Measurements from ENCODE around the gene GRAMD1B. TPM values are rescaled to one million over a fixed set of nuclear protein-coding genes. Genes with fewer than 3 reads are reported as not detected.

GRAMD1B gene
- total RNA-seq, 1 donor from 2014 or later = 155 TPM

GRCh38 chr11:123590296-123590912 lies 160.3 kb downstream of the GRAMD1B start:
- Mint-ChIP-seq H3K9me3 (no peaks in the 10 kb centered on the region), H3K27ac (no peak overlapping the region), H3K27me3 (ENCODE audit: insufficient read depth) (no peaks in the 10 kb centered on the region), H3K36me3 (ENCODE audit: low read depth) (peaks cover 25% of the 10 kb centered on the region), H3K4me3 (no peak overlapping the region), H3K4me1 (ENCODE audit: low read depth) (peaks cover 9% of the 10 kb centered on the region)
- no peak for DNase-seq (ENCODE audit: low spot score)
- intact Hi-C loops (cut with micrococcal nuclease) = no loop called here

DNA sequence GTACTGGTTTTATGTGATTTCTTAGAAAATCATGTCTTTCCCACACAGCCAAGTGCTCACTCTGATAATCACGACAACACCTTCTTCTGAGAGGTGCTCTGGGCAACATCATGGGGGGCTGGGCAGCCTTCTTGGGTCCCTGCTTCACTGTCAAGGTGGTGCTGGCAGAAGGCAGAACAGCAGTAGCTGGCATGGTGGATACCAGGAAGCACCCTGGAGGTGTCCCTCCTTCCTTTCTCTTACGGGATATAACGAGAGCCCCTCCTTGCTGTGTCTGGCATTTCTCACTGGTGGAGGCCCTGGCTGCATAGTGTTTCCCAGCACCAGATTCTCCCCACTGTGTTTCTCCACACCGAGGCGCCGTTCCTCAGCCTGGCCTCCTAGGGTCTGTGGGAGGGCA lies 163.5 kb downstream of the GRAMD1B start:
- H3K36me3 Mint-ChIP-seq (ENCODE audit: low read depth) = peaks cover 25% of the 10 kb centered on the region
- DNase-seq (ENCODE audit: low spot score) = no peak
- intact Hi-C loops (cut with micrococcal nuclease) = no loop called here

GRCh38 chr11:123594188-123594901 lies 164.3 kb downstream of the GRAMD1B start:
- Mint-ChIP-seq H3K27ac (peak overlapping the region; percentile 26), H3K4me1 (ENCODE audit: low read depth) (no peaks in the 10 kb centered on the region), H3K9me3 (no peaks in the 10 kb centered on the region), H3K36me3 (ENCODE audit: low read depth) (peaks cover 30% of the 10 kb centered on the region), H3K4me3 (no peak overlapping the region), H3K27me3 (ENCODE audit: insufficient read depth) (no peaks in the 10 kb centered on the region)
- intact Hi-C loops (cut with micrococcal nuclease) = no loop called here
- DNase-seq (ENCODE audit: low spot score) = no peak

More for the DNA sequence above, 163.5 kb downstream of the GRAMD1B start:
- Mint-ChIP-seq H3K4me3 (no peak overlapping the region), H3K9me3 (no peaks in the 10 kb centered on the region), H3K4me1 (ENCODE audit: low read depth) (no peaks in the 10 kb centered on the region), H3K27ac (no peak overlapping the region), H3K27me3 (ENCODE audit: insufficient read depth) (no peaks in the 10 kb centered on the region)

DNA sequence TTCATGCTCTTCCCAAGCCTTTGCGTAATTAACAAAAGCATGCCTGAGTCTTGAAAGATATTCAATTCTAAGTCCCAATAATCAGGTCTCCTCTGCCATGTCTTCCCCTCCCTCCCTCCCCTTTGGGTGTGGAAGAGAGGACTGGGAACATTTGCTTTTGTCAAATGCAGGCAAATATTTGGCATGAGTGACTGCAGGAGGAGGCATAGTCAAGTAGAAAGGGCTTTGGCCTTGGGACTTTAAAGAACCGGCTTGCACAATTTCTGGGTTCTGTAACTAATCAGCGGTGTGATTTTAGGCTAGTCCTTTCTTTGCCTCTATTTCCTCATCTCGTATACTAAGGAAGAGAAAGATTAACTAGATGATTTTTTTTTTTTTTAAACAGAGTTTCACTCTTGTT lies 164.9 kb downstream of the GRAMD1B start:
- Mint-ChIP-seq H3K27ac (peak overlapping the region; percentile 26), H3K4me3 (no peak overlapping the region), H3K36me3 (ENCODE audit: low read depth) (peaks cover 32% of the 10 kb centered on the region), H3K4me1 (ENCODE audit: low read depth) (no peaks in the 10 kb centered on the region), H3K27me3 (ENCODE audit: insufficient read depth) (no peaks in the 10 kb centered on the region), H3K9me3 (no peaks in the 10 kb centered on the region)
- intact Hi-C loops (cut with micrococcal nuclease) = no loop called here
- no peak for DNase-seq (ENCODE audit: low spot score)

DNA sequence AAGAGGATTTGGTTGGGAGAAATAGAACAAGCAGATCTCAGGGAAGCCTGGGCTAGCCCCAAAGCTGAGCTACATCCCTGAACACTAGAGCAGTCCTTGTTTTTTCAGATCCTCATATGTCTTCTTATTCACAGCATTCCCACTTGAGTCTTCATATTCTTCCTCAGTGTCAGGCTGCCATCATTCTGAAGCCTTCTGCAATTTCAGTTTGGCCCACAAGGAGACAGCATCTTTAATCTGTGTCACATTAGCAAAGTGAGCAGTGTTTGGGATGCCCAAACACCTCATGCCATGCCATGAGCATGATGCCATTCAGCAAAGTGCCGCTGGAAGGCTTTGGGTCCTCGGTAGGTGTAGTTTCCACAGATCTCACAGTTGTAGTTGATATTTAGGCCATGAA lies 167.8 kb downstream of the GRAMD1B start:
- H3K4me1 Mint-ChIP-seq (ENCODE audit: low read depth) = no peaks in the 10 kb centered on the region
- intact Hi-C loops (cut with micrococcal nuclease) = no loop called here
- peaks cover 46% of the 10 kb centered on the region for H3K36me3 Mint-ChIP-seq (ENCODE audit: low read depth)
- no peaks in the 10 kb centered on the region for H3K27me3 Mint-ChIP-seq (ENCODE audit: insufficient read depth)
- no peaks in the 10 kb centered on the region for H3K9me3 Mint-ChIP-seq
- H3K4me3 Mint-ChIP-seq = no peak overlapping the region
- H3K27ac Mint-ChIP-seq = no peak overlapping the region
- no peak for DNase-seq (ENCODE audit: low spot score)

DNA sequence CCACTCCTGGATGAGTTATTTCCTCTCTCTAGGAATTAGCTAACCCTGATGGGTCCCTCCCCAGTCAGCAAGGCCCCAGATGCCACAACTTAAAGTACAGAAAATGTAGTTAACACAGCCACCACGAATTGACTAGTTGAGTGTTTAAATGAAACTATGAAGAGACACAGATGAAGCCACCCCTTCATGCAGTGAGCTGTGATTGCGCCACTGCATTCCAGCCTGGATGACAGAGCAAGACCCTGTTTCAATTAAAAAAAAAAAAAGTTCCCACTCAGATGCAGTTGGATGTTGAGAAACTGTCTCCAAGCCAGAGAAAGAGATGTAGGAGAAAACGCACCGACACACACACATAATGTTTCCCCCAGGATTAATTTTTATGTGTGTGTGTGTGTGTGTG lies 171.1 kb downstream of the GRAMD1B start:
- peaks cover 66% of the 10 kb centered on the region for H3K36me3 Mint-ChIP-seq (ENCODE audit: low read depth)
- H3K27ac Mint-ChIP-seq = peak overlapping the region; percentile 8
- peaks cover 9% of the 10 kb centered on the region for H3K4me1 Mint-ChIP-seq (ENCODE audit: low read depth)
- no peaks in the 10 kb centered on the region for H3K9me3 Mint-ChIP-seq
- H3K27me3 Mint-ChIP-seq (ENCODE audit: insufficient read depth) = no peaks in the 10 kb centered on the region
- no peak overlapping the region for H3K4me3 Mint-ChIP-seq
- DNase-seq (ENCODE audit: low spot score) = no peak
- intact Hi-C loops (cut with micrococcal nuclease) = no loop called here

DNA sequence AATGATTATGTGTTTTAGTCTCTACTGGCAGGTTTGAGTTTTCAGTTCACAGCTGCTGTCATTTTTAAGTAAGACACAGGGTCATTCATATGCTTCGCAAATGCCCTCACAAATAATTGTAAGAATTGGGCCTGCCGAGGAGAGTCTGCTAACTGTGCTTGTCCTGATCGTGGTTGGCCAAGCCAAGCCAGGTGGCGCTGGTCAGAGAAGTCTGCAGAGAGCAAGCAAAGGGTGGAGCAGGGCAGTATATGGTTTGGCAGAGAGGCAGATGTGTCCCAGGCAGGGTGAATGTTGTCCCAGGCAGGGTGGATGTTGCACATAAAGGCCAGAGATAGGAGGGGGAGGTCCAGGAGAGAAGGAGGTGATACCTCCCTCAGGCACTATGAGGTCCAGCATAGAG lies 171.7 kb downstream of the GRAMD1B start:
- intact Hi-C loops (cut with micrococcal nuclease) = no loop called here
- H3K27ac Mint-ChIP-seq = no peak overlapping the region
- peaks cover 9% of the 10 kb centered on the region for H3K4me1 Mint-ChIP-seq (ENCODE audit: low read depth)
- H3K9me3 Mint-ChIP-seq = no peaks in the 10 kb centered on the region
- no peak for DNase-seq (ENCODE audit: low spot score)
- peaks cover 67% of the 10 kb centered on the region for H3K36me3 Mint-ChIP-seq (ENCODE audit: low read depth)
- H3K4me3 Mint-ChIP-seq = no peak overlapping the region
- H3K27me3 Mint-ChIP-seq (ENCODE audit: insufficient read depth) = no peaks in the 10 kb centered on the region

DNA sequence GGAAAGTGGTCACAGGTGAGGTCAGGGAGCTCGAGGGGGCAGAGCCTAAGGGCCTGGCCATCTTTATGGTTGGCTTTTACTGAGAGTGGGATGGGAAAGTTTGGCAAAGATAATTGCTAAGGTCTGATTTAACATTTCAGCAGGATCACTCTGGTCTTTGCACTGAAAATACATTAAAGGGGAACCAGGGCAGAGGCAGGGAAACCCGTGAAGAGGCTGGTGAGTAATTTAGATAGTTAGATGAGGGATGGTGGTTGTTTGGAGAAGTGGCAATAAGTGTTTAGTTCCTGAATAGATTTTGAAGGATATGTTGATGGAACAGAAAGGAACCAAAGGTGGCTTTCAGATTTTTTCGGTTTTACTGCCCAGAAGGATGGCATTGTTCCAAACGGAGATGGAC lies 173.6 kb downstream of the GRAMD1B start:
- Mint-ChIP-seq H3K27ac (peak overlapping the region; percentile 59), H3K4me1 (ENCODE audit: low read depth) (peaks cover 9% of the 10 kb centered on the region), H3K9me3 (no peaks in the 10 kb centered on the region)

GRCh38 chr11:123607781-123608180 lies 177.7 kb downstream of the GRAMD1B start:
- no peak overlapping the region for H3K27ac Mint-ChIP-seq
- no peaks in the 10 kb centered on the region for H3K27me3 Mint-ChIP-seq (ENCODE audit: insufficient read depth)
- H3K4me1 Mint-ChIP-seq (ENCODE audit: low read depth) = peaks cover 9% of the 10 kb centered on the region
- intact Hi-C loops (cut with micrococcal nuclease) = no loop called here
- peaks cover 62% of the 10 kb centered on the region for H3K36me3 Mint-ChIP-seq (ENCODE audit: low read depth)
- DNase-seq (ENCODE audit: low spot score) = no peak
- no peak overlapping the region for H3K4me3 Mint-ChIP-seq
- no peaks in the 10 kb centered on the region for H3K9me3 Mint-ChIP-seq

More for the DNA sequence above, 173.6 kb downstream of the GRAMD1B start:
- Mint-ChIP-seq H3K36me3 (ENCODE audit: low read depth) (peaks cover 70% of the 10 kb centered on the region), H3K4me3 (no peak overlapping the region), H3K27me3 (ENCODE audit: insufficient read depth) (no peaks in the 10 kb centered on the region)
- DNase-seq (ENCODE audit: low spot score) = no peak
- intact Hi-C loops (cut with micrococcal nuclease) = no loop called here

GRCh38 chr11:123608371-123608770 lies 178.3 kb downstream of the GRAMD1B start:
- intact Hi-C loops (cut with micrococcal nuclease) = no loop called here
- Mint-ChIP-seq H3K27me3 (ENCODE audit: insufficient read depth) (no peaks in the 10 kb centered on the region), H3K4me1 (ENCODE audit: low read depth) (peaks cover 7% of the 10 kb centered on the region), H3K27ac (peak overlapping the region; percentile 47), H3K36me3 (ENCODE audit: low read depth) (peaks cover 64% of the 10 kb centered on the region), H3K4me3 (no peak overlapping the region), H3K9me3 (no peaks in the 10 kb centered on the region)
- no peak for DNase-seq (ENCODE audit: low spot score)

- intact Hi-C loops (cut with micrococcal nuclease) = no loop called here
- peaks cover 62% of the 10 kb centered on the region for H3K36me3 Mint-ChIP-seq (ENCODE audit: low read depth)
- peak overlapping the region; percentile 47 for H3K27ac Mint-ChIP-seq
- H3K4me1 Mint-ChIP-seq (ENCODE audit: low read depth) = peaks cover 2% of the 10 kb centered on the region
- no peak overlapping the region for H3K4me3 Mint-ChIP-seq
- H3K27me3 Mint-ChIP-seq (ENCODE audit: insufficient read depth) = no peaks in the 10 kb centered on the region
- DNase-seq (ENCODE audit: low spot score) = no peak
- no peaks in the 10 kb centered on the region for H3K9me3 Mint-ChIP-seq
These were observed 178.9 kb downstream of the GRAMD1B start for GRCh38 chr11:123608945-123609344.

DNA sequence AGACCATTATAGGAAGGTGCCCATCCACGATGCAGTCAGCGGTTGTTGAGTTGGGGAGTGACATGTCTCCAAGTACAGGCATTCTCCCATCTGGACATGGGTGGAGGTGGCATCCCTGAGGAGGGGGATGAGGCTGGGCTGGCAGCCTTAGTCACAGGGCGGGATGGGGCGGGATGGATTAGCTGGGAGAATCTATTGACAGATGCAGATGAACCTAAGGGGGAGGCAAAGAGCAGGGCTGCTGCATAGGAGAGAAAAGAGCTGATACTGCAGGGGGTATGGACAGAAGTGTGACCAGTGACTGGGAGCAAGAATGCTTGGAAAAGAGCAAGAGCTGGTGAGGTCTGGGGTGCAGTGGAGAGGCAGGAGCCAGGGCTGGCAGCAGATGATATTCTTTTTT lies 181.6 kb downstream of the GRAMD1B start:
- H3K4me1 Mint-ChIP-seq (ENCODE audit: low read depth) = no peaks in the 10 kb centered on the region
- H3K27me3 Mint-ChIP-seq (ENCODE audit: insufficient read depth) = no peaks in the 10 kb centered on the region
- intact Hi-C loops (cut with micrococcal nuclease) = no loop called here
- no peak for DNase-seq (ENCODE audit: low spot score)
- no peaks in the 10 kb centered on the region for H3K9me3 Mint-ChIP-seq
- no peak overlapping the region for H3K4me3 Mint-ChIP-seq
- H3K27ac Mint-ChIP-seq = no peak overlapping the region
- peaks cover 59% of the 10 kb centered on the region for H3K36me3 Mint-ChIP-seq (ENCODE audit: low read depth)

DNA sequence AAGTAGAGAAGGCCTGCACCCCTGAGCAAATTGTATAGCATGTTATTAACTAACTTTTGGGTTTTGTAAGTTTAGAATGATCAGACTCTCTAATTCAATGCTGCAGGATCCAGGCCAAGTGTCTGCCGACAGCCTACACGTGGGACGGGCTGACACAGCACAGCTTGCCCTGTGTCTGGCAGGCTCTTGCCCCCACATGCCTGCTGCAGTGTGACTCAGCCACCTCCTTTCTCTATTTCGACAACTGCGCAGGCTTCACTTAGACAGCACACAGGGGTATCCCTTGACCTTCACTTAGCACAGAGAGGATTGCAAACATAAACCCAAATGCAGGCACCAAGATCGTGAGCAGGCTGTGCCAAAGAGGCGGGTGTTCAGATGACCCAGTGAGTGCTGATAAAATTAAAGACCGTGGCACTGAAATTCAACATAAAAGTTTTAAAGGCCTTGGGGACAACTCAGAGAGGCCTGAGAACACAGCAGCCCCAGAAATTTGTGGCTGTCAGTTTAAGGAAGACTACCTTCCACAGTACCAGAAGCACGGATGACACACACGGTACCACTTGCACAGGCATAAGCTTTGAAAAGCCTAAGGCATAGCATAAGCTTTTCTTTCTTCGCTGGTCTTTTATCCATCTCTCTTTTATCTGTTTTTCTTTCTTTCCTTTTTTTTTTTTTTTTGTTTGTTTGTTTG lies 186.6 kb downstream of the GRAMD1B start:
- Mint-ChIP-seq H3K4me3 (no peak overlapping the region), H3K27me3 (ENCODE audit: insufficient read depth) (no peaks in the 10 kb centered on the region), H3K36me3 (ENCODE audit: low read depth) (peaks cover 62% of the 10 kb centered on the region), H3K9me3 (no peaks in the 10 kb centered on the region), H3K4me1 (ENCODE audit: low read depth) (no peaks in the 10 kb centered on the region), H3K27ac (no peak overlapping the region)
- intact Hi-C loops (cut with micrococcal nuclease) = no loop called here
- DNase-seq (ENCODE audit: low spot score) = no peak

All from activated T-helper 1 cell treated with anti-CD3 and anti-CD28 coated beads, Interleukin-12 subunit alpha, Interleukin-12 subunit beta, Interleukin-2, Interleukin-4 antibody, amounts not matched to agents 30 ng/mL and 10 ng/mL and 1 ng/mL, durations not matched to agents 14 hours and 24 hours and 36 hours (primary cell).